Measurements from ENCODE around the gene GOSR2. TPM values are rescaled to one million over a fixed set of nuclear protein-coding genes. Genes with fewer than 3 reads are reported as not detected.

GOSR2 gene
- total RNA-seq, 4 donors from 2014 or later, result 37.7 to 44.9 (median 43.8) TPM

- no peak for DNase-seq (ENCODE audit: extremely low spot score)
- Histone ChIP-seq H3K9me3 (no peaks in the 10 kb centered on the region), H3K4me1 (peaks cover 19 to 34% (median 23%) of the 10 kb centered on the region in 4 donors), H3K27ac (replicated peaks in 1 of 4) (no peak overlapping the region), H3K36me3 (peaks cover 15 to 36% (median 29%) of the 10 kb centered on the region in 4 donors), H3K4me3 (no peak overlapping the region), H3K27me3 (no peaks in the 10 kb centered on the region)
- TF ChIP-seq CTCF (IDR thresholded peaks at IDR 0.05), result no peak
- no peak for TF ChIP-seq POLR2A (IDR thresholded peaks at IDR 0.05; ENCODE audit: low read depth)
- TF ChIP-seq POLR2AphosphoS5 (IDR thresholded peaks at IDR 0.05), result peak; percentile 10 to 43
- TF ChIP-seq EP300 (IDR thresholded peaks at IDR 0.05), result no peak
- WGBS, result 9% methylated on average over 17 of the region's 21 CpGs
- intact Hi-C loops (cut with DNase I), result loop anchor here (5.0 kb wide), 1 partner anchor 54 kb away; no protein-coding TSS in a partner anchor
Observed at GRCh38 chr17:46943501-46944393, 20.8 kb downstream of the GOSR2 start.

- DNase-seq (ENCODE audit: extremely low spot score), result no peak
- Histone ChIP-seq H3K4me3 (no peak overlapping the region), H3K36me3 (peaks cover 4 to 28% (median 22%) of the 10 kb centered on the region in 4 donors), H3K27me3 (no peaks in the 10 kb centered on the region), H3K4me1 (peaks cover 19 to 34% (median 23%) of the 10 kb centered on the region in 4 donors), H3K27ac (replicated peaks in 1 of 4) (no peak overlapping the region), H3K9me3 (no peaks in the 10 kb centered on the region)
- 68% methylated on average over 10 of the region's 10 CpGs for WGBS
- TF ChIP-seq POLR2AphosphoS5 (IDR thresholded peaks at IDR 0.05) (no peak), CTCF (IDR thresholded peaks at IDR 0.05) (no peak), POLR2A (IDR thresholded peaks at IDR 0.05; ENCODE audit: low read depth) (no peak), EP300 (IDR thresholded peaks at IDR 0.05) (no peak)
- intact Hi-C loops (cut with DNase I), result loop anchor here (5.0 kb wide), 1 partner anchor 52 kb away; no protein-coding TSS in a partner anchor
Observed at GRCh38 chr17:46944931-46945330, 22.0 kb downstream of the GOSR2 start.

- DNase-seq (ENCODE audit: extremely low spot score), result no peak
Observed at GRCh38 chr17:46947216-46947615, 24.3 kb downstream of the GOSR2 start.

GRCh38 chr17:46948544-46948943 is 25.6 kb downstream of the GOSR2 start:
- TF ChIP-seq CTCF (IDR thresholded peaks at IDR 0.05) (no peak), POLR2AphosphoS5 (IDR thresholded peaks at IDR 0.05) (no peak), POLR2A (IDR thresholded peaks at IDR 0.05; ENCODE audit: low read depth) (no peak), EP300 (IDR thresholded peaks at IDR 0.05) (no peak)
- 94% methylated on average over 5 of the region's 5 CpGs for WGBS
- intact Hi-C loops (cut with DNase I), result no loop called here
- no peaks in the 10 kb centered on the region for H3K9me3 ChIP-seq
- DNase-seq (ENCODE audit: extremely low spot score), result no peak
- peaks cover 0 to 8% (median 6%) of the 10 kb centered on the region in 4 donors for H3K36me3 ChIP-seq
- peaks cover 0 to 3% (median 0%) of the 10 kb centered on the region in 4 donors for H3K27me3 ChIP-seq
- H3K4me3 ChIP-seq, result no peak overlapping the region
- H3K4me1 ChIP-seq, result peaks cover 14 to 27% (median 17%) of the 10 kb centered on the region in 4 donors
- H3K27ac ChIP-seq (replicated peaks in 1 of 4), result no peak overlapping the region

More at GRCh38 chr17:46947216-46947615, 24.3 kb downstream of the GOSR2 start:
- peaks cover 0 to 2% (median 0%) of the 10 kb centered on the region in 4 donors for H3K27me3 ChIP-seq
- intact Hi-C loops (cut with DNase I), result no loop called here
- H3K27ac ChIP-seq (replicated peaks in 1 of 4), result no peak overlapping the region
- H3K36me3 ChIP-seq, result peaks cover 0 to 9% (median 7%) of the 10 kb centered on the region in 4 donors
- peaks cover 22 to 41% (median 25%) of the 10 kb centered on the region in 4 donors for H3K4me1 ChIP-seq
- no peaks in the 10 kb centered on the region for H3K9me3 ChIP-seq
- 73% methylated on average over 1 of the region's 3 CpGs for WGBS
- no peak overlapping the region for H3K4me3 ChIP-seq
- TF ChIP-seq POLR2AphosphoS5 (IDR thresholded peaks at IDR 0.05), result no peak
- TF ChIP-seq POLR2A (IDR thresholded peaks at IDR 0.05; ENCODE audit: low read depth), result no peak
- no peak for TF ChIP-seq CTCF (IDR thresholded peaks at IDR 0.05)
- no peak for TF ChIP-seq EP300 (IDR thresholded peaks at IDR 0.05)
